Stimulated activated CD4-positive, alpha-beta T cell treated with anti-CD3 and anti-CD28 coated beads, Interleukin-4, amount 100 ng/mL, for 48 hours (primary cell): Measurements from ENCODE around the gene OR1F1.
"Not testable (repeated sequence)": the region's sequence is repeated elsewhere in the genome, so short reads cannot be mapped to it uniquely, and the experiment has no call there.

Experiments
- DNase-seq, 2 donors: peaks; one replicate each; pipeline ENCODE4 v3.0.0-alpha.2; 2020; ENCODE audit warnings: low read depth in 2 of 2

OR1F1 gene

DNA sequence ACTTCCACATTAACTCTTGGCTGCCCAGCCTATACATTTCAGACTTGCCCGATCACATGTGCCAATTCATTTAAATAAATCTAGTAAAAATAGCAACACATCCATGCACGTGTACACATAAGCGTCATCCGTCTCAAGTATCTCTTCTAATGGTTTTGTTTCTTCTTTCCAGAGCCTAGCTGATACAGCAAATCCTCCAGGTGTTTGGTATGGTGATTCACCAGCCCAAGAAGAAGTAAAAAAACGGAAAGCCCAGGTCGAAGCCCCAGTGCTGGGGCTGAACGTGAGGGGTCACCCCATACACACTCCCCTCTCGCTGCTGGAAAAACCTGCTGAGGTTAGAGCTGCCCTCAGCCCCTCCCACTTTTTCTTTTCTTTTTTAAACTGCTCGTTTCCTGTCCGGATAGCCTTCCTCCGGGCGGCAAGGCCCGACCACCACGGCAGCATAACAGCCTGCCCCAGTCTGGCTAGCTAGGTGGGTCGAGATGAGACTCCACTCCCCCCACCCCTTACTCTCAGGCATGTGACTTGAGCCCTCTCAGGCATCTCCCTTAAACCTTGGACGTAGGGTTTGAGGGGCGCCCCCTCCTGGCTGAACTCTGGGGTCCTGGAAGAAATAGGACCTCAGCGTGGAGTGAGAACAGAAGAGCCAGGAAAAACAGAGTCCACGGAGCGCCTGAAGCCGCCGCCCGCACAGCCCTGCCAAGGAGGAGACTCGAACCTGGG is 13.9 kb upstream of the OR1F1 start:
- peak in 1 of 2 donors; percentile 43 for DNase-seq

DNA sequence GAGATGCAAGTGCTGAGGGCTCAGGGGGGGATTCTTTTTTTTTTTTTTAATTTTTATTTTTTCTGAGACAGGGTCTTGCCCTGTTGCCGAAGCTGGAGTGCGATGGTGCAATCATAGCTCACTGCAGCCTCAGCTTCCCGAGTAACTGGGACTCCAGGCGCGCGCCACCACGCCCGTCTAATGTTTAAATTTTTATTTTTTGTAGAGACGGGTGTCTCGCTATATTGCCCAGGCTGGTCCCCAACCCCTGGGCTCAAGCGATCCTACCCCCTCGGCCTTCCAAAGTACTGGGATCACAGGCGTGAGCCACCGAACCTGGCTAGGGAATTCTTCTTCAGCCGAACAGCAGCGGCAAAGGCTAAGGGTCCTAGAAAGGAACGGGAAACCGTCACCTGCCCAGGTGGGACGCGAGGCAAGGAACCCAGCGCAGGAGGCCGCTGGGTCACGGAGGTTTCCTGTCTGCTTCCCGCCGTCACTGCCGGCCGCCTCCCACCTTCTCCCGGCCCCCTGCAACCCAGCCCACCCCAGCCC is 13.3 kb upstream of the OR1F1 start:
- DNase-seq, result no peak

DNA sequence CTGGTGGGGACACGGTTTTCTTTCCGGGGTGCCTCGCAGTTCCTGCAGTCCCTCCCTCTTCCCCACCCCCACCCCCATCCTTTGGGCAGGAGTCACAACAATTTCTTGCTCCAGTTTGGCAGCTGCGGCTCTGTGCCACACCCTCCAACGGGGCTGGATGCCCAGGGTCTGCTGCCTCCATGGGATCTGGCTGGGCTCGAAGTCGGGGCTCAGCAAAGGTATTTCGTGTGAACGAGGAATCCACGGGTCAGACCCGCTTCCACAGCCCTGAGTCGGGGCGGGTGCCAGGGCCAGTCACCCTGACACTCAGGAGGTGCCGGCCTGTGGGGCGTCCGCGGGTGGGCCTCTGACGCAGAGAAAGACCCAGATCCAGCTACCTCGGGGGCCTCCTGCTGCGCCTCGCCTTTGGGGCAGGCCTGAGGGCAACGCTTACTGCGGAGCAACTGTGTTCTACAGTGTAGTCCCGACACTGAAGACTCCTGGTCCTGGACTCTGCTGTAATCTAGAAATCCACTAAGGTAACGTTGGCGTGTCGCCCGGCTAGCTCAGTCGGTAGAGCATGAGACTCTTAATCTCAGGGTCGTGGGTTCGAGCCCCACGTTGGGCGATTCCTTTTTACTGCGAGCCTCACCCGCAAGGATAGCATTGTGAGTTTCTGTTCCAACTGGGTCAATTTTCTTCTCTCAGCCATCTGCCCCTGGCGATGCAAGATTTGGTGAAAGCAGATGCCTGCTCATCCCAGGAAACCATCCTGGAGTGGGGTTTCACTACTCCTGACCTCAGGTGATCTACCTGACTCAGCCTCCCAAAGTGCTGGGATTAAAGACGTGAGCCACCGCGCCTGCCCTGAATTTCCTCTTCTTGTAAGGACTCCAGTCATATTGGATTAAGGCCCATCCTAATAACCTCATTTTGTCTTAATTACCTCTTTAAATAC is 12.6 kb upstream of the OR1F1 start:
- DNase-seq, result peak in 1 of 2 donors; percentile 68

DNA sequence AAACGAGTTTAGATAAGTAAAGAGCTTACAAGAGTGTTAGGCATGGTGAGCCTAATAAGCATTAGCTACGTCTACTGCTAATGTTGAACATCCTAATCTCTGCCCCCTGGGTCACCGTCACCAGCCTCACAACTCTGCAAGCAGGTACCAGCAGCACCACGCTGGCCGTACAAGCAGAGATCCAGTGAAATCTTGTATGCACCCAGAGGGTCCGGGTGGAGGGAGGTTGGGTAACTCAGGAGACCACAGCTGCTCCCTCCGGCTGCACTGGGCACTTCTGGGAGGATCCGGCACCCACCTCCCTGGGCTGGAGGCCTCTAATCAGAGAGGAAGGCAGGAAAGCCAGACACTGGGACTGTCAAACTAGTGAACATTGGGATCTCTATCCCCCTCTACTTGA is 8.4 kb upstream of the OR1F1 start:
- no peak for DNase-seq

DNA sequence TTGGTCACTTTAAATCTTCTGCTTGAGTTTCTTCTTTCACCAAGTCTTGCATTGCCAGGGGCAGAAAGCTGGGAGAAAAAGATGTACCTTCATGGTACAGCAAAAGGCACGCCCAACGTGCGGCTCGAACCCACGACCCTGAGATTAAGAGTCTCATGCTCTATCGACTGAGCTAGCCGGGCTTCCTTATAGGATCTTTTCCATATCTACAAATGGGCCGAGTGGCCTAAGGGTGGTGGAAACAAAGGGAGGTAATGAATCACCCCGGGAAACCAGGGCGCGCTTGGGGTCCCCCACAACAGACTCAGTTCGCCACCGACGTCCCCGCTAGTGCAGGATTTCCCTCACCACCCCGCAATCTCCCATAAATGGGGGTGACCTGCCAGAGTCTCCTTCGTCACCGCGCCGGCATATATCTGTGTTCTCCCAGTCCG is 7.5 kb upstream of the OR1F1 start:
- no peak for DNase-seq

DNA sequence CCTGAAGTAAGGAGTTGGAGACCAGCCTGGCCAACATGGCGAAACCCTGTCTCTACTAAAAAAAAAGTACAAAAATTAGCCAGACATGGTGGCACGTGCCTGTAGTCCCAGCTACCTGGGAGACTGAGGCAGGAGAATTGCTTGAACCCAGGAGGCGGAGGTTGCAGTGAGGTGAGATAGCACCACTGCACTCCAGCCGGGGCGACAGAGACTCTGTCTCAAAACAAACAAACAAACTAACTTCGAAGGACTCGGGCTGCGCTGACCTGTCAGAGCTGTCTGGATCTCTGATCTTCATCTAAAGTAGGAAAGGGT is 5.8 kb upstream of the OR1F1 start:
- DNase-seq, result not testable (repeated sequence)

DNA sequence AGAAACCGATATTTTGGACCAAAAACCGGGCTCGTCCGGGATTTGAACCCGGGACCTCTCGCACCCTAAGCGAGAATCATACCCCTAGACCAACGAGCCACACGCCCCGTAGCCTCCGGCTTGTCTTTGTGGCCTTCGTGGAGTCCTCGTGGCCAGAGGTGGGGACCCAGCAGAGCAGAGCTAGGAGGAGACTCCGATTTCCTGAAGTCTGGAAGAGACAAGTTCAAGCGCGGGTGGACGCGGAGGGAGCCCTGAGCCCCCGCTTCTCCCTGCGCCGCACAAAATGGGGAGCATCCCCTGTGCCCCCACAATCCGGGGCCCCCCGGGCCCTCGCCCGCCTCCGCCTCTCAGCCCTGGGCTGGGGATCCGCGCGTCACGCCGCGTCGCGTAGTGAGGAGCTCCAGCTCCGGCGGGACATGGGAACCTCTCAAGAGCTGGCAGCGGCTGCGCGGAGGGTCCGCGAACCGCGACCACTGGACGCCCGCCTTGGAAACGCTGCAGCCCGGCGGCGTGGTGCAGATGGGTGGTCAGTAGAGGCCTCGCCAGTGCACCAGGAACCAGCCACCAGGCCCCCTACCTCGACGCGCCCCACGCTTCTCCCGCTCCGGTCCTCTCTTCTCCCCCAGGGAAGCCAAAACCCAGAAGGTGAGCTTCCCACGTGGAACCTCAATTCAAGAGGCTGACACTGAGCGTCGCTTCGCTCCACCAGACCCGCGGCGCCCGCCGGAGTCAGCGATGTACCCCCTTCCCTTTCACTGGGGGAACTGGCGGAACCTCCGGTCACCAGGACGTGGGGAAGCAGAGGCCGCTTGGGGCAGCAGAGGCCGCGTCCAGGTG is 5.2 kb upstream of the OR1F1 start:
- DNase-seq, result peak; percentile 55 to 74

DNA sequence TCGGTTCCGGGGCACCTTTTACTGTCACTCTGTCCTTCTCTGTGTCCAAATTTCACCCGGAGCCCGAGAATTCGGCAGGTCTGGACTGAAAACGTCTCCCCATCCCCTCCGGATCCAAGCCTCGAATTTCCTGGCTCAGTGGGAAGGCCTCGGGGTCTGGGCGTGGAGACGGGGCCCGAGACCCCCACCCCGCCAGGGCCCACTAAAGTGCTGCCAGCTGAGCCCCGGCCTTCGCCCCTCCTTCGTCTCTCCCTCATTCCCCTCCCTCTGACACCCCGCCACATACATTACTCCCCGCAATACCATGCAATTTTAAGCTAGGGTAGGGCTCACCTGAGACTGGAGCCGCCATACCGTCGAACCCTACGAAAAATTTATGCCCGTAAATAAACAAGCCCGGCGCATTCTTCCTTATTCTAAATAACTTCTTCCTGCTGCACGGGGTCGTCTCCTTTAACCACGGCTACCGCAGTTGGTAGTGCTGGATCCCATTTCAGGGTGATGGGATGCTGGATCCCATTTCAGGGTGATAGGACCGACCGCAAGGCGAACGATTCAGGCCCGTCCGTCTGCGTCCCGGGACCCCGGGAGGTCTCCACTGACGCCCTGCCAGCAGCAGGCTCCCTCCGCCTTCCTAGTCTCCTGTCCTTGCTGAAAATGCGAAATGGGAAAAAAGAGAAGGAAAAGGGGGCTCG is 4.4 kb upstream of the OR1F1 start:
- DNase-seq, result no peak

DNA sequence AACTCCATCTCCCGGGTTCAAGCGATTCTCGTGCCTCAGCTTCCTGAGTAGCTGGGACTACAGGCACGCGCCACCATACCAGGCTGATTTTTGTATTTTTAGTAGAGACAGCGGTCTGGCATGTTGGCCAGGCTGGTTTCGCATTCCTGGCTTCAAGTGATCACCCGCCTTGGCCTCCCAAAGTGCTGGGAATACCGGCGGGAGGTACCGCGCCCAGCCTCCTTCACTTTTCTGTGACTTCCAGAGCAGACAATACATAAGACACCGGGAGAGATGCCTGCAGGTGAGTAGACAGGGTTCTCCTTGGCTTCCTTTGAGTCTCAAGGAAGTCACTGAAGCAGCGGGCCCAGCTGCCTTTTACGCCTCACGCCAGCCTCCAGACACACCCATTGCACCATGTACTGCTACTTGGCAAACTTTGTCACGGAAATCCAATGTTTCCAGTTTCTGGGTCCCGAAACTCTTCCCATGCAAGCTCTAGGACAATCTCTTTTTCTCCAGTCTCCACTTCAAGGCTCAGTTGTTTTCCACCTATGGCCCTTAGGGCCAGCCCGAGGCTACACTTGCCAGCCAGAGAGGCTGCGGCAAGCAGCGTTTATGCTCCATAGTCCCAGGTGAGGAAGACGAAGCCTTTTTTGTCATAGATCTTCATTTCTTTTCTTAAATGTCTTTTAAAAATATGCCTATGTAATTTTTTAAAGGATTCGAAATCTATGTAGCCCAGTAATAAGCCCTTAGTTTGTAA is 886 bp upstream of the OR1F1 start:
- DNase-seq, result no peak

DNA sequence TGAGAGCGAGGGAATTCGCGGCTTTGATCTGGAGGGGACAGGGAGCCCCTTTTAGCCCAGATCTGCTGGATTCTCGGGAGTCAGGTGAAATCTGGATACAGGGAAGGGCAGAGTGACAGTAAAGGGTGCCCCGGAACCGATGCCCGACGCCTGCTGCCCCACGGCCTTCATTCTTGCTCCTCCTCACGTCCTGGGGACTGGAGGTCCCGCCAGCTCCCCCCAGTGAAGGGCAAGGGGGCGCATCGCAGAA is 596 bp downstream of the OR1F1 start:
- DNase-seq, result no peak

DNA sequence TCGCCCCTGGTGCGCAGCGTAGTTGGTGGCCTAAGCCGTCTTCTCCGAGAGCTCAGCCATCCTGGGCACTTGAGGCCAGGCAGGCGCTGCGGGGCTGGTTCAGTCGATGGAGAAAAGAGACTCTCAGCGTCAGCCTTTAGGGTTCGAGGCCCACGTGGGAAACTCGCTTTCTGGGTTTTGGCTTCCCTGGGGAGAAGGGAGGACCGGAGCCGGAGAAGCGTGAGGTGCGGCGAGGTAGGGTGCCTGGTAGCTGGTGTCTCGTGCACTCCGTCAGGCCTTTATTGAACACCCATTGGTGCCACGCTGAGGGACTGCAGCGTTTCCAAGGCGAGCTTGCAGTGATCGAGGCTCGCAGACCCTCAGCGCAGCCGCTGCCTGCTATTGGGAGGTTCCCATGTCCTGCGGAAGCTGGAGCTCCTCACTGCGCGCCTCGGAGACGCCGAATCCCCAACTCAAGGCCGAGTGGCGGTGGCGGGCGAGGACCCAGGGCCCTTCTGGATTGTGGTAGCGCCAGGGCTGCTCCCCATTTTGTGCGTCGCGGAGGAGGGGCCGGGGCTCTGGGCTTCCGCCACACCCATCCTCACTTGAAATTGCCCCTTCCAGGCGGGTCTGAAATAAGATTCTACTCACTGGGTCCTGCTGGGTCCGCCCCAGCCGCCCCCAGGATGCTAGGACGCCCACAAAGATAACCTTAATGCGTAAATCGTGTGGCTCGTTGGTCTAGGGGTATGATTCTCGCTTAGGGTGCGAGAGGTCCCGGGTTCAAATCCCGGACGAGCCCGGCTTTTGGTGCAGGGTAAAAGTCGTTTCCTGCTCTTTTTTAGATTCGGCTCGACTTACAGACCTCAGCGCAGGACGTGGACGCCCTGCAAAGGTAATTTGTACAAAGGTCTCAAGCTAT is 1.2 kb downstream of the OR1F1 start:
- peak in 1 of 2 donors; percentile 72 for DNase-seq

DNA sequence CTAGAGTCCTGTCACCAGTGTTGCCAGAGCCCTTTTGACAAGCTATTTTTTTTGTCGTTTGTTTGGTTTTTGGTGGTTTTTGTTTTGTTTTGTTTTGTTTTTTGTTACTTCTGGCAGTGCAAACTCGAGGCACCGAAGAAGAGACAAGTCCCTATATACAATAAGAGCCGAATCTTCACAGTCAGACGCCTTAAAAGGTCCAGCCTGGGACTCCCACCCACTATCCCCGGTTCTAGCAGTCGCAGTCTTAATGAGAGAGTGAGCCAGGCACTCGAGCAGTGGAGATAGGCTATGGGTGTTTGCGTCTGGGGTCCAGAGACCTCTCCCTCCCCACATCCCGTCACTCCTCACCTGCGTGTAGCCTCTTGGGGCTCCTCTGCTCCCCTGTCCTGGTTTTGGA is 1.9 kb downstream of the OR1F1 start:
- DNase-seq, result no peak

DNA sequence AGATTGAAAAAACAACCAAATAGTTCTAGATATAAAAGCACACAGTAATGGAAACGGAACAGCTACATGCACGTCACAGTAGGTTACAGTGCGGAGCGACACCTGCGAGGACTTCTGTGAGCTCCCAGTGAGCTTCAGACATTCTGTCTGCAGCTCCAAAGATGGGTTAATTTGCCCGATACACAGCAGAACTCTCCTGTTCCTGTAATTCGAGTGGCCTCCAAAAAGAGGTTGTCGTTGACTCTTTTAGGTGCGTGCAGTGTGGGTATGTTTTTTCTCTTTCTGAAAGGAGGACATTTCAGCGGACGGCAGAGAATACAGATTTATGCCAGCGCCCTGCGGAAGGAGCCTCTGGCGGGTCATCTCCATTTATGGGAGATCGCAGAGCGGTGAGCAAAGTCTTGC is 2.9 kb downstream of the OR1F1 start:
- DNase-seq, result no peak

DNA sequence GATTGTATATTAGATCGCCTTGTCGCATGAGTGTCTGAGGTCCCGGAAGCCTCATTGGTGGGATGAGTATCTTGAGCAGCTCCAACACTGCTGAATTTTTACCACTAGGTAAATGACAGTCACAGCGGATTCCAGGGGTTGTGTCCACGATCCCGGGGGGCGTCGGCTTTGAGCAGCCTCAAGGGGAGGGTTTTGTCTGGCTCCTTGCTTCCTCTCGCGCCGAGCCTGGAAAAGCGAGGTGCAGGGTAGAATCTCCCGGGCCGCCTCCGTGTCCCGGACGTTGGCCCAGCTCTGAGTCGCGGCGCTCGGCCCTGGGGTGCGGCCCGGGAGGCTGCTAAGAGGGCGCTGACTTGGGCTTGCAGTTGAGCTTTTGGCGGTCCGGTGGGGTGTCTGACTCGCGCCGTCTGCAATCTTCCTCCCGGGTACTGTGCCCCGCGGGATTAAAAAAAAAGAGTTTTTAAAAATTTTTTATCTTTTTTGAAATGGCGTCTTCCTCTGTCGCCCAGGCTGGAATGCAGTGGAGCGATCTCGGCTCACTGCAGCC is 4.5 kb downstream of the OR1F1 start:
- no peak for DNase-seq

DNA sequence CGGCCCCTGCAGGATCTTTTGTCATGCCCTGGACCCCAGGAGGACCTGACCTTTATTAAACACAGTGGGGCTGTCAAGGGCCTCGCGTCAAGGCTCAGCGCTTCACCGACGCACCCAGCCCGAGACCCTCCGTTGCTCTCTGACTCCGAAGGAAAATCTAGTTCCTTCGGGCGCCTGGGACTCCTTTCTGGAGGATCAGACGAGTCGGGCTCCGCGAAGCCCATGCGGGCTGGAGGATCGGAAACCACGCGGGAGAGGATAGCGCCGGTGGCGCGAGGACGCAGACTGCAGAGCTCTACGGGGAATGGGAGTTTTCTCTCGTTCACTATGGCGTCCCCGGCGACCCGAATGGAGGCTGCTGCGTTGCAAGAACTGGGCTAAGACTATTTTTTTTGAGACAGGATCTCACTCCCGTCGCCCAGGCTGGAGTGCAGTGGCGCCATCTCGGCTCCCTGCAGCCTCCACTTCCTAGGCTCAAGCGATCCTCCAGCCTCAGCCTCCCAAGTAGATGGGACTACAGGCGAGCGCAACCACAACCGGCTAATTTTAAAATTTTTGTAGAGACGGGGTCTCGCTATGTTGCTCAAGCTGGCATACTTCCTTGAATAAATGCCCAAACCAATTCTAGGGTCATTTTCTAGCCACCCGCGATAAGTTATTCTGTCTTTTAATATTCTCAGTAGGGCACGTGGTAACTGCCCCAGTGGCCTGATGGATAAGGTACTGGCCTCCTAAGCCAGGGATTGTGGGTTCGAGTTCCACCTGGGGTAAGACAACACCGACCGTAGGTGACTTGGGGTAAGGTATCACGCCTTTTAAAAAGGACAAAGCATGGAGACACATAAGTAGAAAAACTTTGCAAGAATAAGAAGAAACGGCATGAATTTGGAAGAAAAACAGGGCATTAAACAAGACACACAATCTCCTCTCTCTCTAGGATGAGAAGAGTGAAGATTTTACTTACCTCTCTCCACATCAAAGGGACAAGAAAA is 5.5 kb downstream of the OR1F1 start:
- no peak for DNase-seq

DNA sequence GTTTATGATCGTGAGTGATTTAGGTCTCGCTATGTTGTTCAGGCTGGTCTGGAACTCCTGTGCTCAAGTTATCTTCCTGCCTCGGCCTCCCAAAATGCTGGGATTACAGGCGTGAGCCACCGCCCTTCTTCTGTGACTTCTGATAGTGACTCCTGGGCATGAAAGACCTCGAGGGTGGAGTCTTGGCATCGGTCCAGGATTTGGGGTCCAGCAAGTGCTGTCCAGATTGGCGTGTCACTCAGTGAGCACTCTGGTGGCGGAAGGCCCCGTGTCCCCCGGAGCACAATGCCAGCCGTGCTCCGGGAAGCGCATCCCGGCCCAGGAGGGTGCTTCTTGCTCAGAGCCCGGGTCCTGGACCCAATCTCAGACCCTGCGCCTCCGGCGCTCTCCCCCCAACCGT is 6.8 kb downstream of the OR1F1 start:
- no peak for DNase-seq

DNA sequence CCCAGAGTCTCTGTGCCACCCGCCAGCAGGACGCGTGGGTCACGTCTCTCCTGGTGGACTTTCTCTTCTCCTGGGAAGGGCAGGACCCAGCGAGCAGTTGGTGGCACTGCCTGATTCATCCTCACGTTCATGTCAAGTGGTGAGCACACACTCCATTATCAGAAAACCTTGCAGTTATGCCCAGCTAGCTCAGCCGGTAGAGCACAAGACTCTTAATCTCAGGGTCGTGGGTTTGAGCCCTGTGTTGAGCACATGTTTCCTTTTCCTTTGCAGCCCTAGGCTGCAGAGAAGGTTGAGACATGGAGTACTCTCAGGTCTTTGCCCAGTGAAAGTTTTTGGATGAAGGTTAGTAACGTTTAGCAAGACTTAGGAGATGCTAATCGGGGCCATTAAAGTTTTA is 8.0 kb downstream of the OR1F1 start:
- DNase-seq, result no peak

DNA sequence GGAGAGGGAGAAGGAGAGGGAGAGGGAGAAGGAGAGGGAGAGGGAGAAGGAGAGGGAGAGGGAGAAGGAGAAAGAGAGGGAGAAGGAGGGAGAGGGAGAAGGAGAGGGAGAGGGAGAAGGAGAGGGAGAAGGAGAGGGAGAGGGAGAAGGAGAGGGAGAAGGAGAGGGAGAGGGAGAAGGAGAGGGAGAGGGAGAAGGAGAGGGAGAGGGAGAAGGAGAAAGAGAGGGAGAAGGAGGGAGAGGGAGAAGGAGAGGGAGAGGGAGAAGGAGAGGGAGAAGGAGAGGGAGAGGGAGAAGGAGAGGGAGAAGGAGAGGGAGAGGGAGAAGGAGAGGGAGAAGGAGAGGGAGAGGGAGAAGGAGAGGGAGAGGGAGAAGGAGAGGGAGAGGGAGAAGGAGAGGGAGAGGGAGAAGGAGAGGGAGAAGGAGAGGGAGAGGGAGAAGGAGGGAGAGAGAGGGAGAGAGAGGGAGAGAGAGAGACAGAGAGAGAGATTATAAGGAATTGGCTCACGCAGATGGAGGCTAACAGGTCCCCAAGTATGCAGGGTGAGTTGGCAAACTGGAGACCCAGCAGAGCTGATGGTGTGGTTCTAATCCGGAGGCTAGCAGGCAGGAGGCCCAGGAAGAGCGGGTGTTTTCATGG is 9.8 kb downstream of the OR1F1 start:
- not testable (repeated sequence) for DNase-seq
